ENCODE data around the gene SORCS2.

GRCh38 chr4:7307394-7308099, 115.2 kb downstream of the SORCS2 start:
- no peak for TF ChIP-seq POLR2AphosphoS5 (IDR thresholded peaks at IDR 0.05; ENCODE audit: borderline replicate concordance, low read depth, low read length)
- no peak for TF ChIP-seq EZH2 (IDR thresholded peaks at IDR 0.05)
- no peak for TF ChIP-seq FOXP2 (optimal IDR thresholded peaks at IDR 0.05; ENCODE audit: control extremely low read depth, extremely low read length, insufficient read depth)

Data from SK-N-MC (cell line).